Ishikawa (cell line): Measurements from ENCODE around the gene NLK.

ENCODE experiments used
- CEBPB ChIP-seq: IDR thresholded peaks from 2 replicates; pipeline ENCODE4 v1.6.1; 2012
- CREB1 ChIP-seq: IDR thresholded peaks from 2 replicates; pipeline ENCODE4 v1.6.1; 2012; ENCODE audit warnings: low read depth
- EGR1 ChIP-seq: IDR thresholded peaks from 2 replicates; pipeline ENCODE4 v1.6.1; 2012
- EP300 ChIP-seq: IDR thresholded peaks from 2 replicates; pipeline ENCODE4 v1.6.1; 2012; ENCODE audit warnings: borderline replicate concordance
- FOXM1 ChIP-seq: IDR thresholded peaks from 2 replicates; pipeline ENCODE4 v1.6.1; 2012; ENCODE audit warnings: low read depth, borderline replicate concordance
- MAX ChIP-seq: IDR thresholded peaks from 2 replicates; pipeline ENCODE4 v1.6.1; 2012
- NFIC ChIP-seq: IDR thresholded peaks from 2 replicates; pipeline ENCODE4 v1.6.1; 2012
- RAD21 ChIP-seq: IDR thresholded peaks from 2 replicates; pipeline ENCODE4 v1.6.1; 2012; ENCODE audit warnings: low read depth
- REST ChIP-seq: IDR thresholded peaks from 2 replicates; pipeline ENCODE4 v1.6.1; 2012; ENCODE audit warnings: low read depth, mild to moderate bottlenecking
- TAF1 ChIP-seq: IDR thresholded peaks from 2 replicates; pipeline ENCODE4 v1.6.1; 2012; ENCODE audit warnings: low read depth, mild to moderate bottlenecking
- TCF12 ChIP-seq: IDR thresholded peaks from 2 replicates; pipeline ENCODE4 v1.6.1; 2012; ENCODE audit warnings: low read depth
- TEAD4 ChIP-seq: IDR thresholded peaks from 2 replicates; pipeline ENCODE4 v1.6.1; 2012
- USF1 ChIP-seq: IDR thresholded peaks from 2 replicates; pipeline ENCODE4 v1.6.1; 2012
- YY1 ChIP-seq: IDR thresholded peaks from 2 replicates; pipeline ENCODE4 v1.6.1; 2012; ENCODE audit warnings: low read depth
- ZBTB7A ChIP-seq: IDR thresholded peaks from 2 replicates; pipeline ENCODE4 v1.6.1; 2012; ENCODE audit warnings: low read depth

Gene NLK

GRCh38 chr17:28228986-28229729, 186.7 kb downstream of the NLK start:
- TF ChIP-seq YY1 (no peak), EGR1 (no peak), ZBTB7A (no peak), USF1 (no peak), RAD21 (no peak), REST (no peak), MAX (no peak), FOXM1 (no peak), TCF12 (no peak), TEAD4 (no peak), CREB1 (no peak), NFIC (no peak), TAF1 (no peak), EP300 (no peak), CEBPB (no peak)

- no peak for TF ChIP-seq MAX
- no peak for TF ChIP-seq ZBTB7A
- TF ChIP-seq EP300: no peak
- TF ChIP-seq YY1: no peak
- TF ChIP-seq TAF1: no peak
- TF ChIP-seq USF1: no peak
- no peak for TF ChIP-seq FOXM1
- TF ChIP-seq NFIC: no peak
- no peak for TF ChIP-seq EGR1
- TF ChIP-seq CEBPB: no peak
- TF ChIP-seq REST: no peak
- no peak for TF ChIP-seq CREB1
- no peak for TF ChIP-seq RAD21
- TF ChIP-seq TEAD4: no peak
These were observed 187.5 kb downstream of the NLK start for GRCh38 chr17:28230011-28230410.

- TF ChIP-seq RAD21: peak; percentile 58
These were observed 190.7 kb downstream of the NLK start for GRCh38 chr17:28232966-28233870.

- TF ChIP-seq CEBPB (peak; percentile 54; the same call in 1 of the 2 replicates), TEAD4 (peak; percentile 57; the same call in 1 of the 2 replicates), NFIC (peak; percentile 92), MAX (0 out of 2 replicates have a peak, but pooled peaks have one; percentile 27)
These were observed 191.7 kb downstream of the NLK start for GRCh38 chr17:28233872-28234856.
